ENCODE results near the gene SLC29A1.

DNA sequence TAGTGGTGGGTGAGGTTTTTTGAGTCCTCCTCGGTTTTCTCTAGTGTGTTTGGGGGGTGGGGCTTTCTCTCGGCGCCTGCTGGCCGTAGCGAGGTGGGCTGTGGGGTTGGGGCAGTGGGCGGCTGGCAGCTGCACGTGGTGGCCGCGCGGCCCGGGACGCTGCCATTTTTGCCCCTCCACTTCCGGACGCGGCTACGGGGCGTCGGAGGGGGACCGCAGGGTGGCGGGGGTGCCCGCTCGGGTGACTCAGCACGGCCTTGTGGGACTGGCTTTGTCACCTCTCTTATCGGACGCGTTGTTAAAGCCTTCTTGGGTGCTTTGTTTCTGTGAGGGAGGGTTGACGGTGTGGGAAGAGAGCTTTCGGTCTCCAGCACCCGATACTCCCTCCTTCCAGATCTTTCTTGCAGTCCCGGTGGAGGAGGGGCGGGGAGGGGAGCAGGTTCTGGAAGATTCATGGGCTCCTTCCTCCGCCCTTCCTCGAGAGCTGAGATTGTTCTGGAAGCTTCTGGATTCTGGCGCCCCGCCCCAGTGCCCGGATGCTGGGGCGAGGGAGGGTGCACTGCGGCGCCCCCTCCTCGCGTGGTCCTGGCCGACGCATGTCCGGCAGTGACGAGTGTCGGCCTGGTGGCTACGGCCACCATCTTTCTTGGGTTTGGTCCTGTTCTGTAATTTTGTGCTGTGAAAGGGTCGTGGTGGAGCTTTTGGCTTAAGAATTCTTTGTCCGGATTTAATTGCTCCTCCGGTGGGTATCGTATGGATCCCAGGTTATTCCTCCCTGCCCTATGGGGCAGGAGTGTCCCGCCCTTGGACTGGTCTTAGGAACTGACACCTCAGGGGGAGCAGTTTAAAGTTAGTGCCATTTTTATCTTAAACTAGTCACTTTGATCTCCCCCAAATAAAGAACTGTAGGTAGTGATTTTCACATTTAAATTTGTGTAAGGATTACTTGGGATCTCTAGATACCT lies 24.2 kb downstream of the SLC29A1 start:
- TF ChIP-seq, protein P1, sequence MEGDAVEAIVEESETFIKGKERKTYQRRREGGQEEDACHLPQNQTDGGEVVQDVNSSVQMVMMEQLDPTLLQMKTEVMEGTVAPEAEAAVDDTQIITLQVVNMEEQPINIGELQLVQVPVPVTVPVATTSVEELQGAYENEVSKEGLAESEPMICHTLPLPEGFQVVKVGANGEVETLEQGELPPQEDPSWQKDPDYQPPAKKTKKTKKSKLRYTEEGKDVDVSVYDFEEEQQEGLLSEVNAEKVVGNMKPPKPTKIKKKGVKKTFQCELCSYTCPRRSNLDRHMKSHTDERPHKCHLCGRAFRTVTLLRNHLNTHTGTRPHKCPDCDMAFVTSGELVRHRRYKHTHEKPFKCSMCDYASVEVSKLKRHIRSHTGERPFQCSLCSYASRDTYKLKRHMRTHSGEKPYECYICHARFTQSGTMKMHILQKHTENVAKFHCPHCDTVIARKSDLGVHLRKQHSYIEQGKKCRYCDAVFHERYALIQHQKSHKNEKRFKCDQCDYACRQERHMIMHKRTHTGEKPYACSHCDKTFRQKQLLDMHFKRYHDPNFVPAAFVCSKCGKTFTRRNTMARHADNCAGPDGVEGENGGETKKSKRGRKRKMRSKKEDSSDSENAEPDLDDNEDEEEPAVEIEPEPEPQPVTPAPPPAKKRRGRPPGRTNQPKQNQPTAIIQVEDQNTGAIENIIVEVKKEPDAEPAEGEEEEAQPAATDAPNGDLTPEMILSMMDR (IDR thresholded peaks at IDR 0.05; ENCODE audit: low read depth, low read length) = 0 out of 2 replicates have a peak, but pooled peaks have one; percentile 7
- no peak for TF ChIP-seq EZH2phosphoT487 (IDR thresholded peaks at IDR 0.05; ENCODE audit: low read depth)
